ENCODE data around the gene NRBP1.

- TF ChIP-seq CTCF (IDR thresholded peaks at IDR 0.05; ENCODE audit: poor library complexity) (no peak), EZH2 (IDR thresholded peaks at IDR 0.05; ENCODE audit: borderline replicate concordance) (no peak), EZH2phosphoT487 (IDR thresholded peaks at IDR 0.05; ENCODE audit: low read depth, severe bottlenecking, unreplicated experiment) (no peak)
Measured at GRCh38 chr2:27420996-27421395, 7.4 kb upstream of the NRBP1 start.
